ENCODE data around the gene RARG. TPM values are rescaled to one million over a fixed set of nuclear protein-coding genes. Genes with fewer than 3 reads are reported as not detected.

The RARG gene
- total and polyA plus RNA-seq, 2 of the 8 experiments (the other 6 are each of a cell fraction or from before 2014, with no cell fraction given), result 68.6 to 68.9 TPM

DNA sequence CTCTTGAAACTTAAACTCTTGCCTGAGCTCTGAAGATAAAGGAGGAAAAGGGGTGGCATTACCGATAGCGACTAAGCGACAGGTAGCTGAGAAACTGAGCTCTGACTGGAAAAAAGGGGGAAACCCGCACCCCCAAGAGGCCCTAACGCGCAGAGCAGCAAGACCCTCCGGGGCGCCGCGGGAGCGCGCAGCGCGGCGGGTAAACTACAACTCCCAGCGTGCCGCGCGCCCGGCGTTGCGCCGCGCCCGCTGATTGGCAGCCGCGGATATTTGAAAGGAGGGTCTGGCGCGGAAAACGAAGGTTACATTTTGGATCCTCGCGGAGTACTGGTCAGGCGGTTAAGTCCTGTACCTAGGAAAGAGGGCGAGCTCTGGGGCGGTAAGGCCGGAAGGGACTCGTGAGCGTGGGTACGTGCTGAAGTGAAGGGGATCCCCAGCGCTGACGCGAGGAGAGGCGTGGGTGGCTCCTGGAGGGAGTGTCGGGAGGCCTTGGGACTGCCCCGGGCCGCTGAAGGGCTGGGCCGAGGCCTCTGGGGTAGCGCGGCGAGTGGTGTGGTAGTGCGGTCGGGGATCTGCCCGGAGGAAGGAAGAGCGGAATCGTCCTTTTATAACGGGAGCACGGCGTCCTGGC lies 36.1 kb upstream of the RARG start, which contains the start of gene ESPL1 (continued):
- TF ChIP-seq SIN3A (conservative IDR thresholded peaks at IDR 0.05 in 1 of 2, IDR thresholded peaks at IDR 0.05 in 1 of 2; ENCODE audit: low read depth in 1 of 2, low read length in 2 of 2) (peak; percentile 76 to 92; a peak in 2 of 4 replicates), POLR2AphosphoS5 (IDR thresholded peaks at IDR 0.05; ENCODE audit: low read depth, low read length) (no peak), CHD2 (IDR thresholded peaks at IDR 0.05; ENCODE audit: low read length) (peak; percentile 58), SIX5 (IDR thresholded peaks at IDR 0.05; ENCODE audit: low read depth, low read length) (peak; percentile 80), CREB1 (IDR thresholded peaks at IDR 0.05) (peak; percentile 33; the same call in 1 of the 2 replicates), EGR1 (IDR thresholded peaks at IDR 0.05; ENCODE audit: borderline replicate concordance, low read depth, low read length) (peak; percentile 66; the same call in 1 of the 2 replicates), TBP (IDR thresholded peaks at IDR 0.05; ENCODE audit: low read depth, low read length) (no peak), PHF8 (conservative IDR thresholded peaks at IDR 0.05; ENCODE audit: low read depth, low read length) (peak; percentile 70; the same call in 1 of the 2 replicates), SP1 (IDR thresholded peaks at IDR 0.05; ENCODE audit: low read depth, low read length) (peak; percentile 52; the same call in 1 of the 2 replicates), KDM4A (IDR thresholded peaks at IDR 0.05; ENCODE audit: low read depth, low read length, severe bottlenecking) (peak; percentile 52)
